T-helper 9 cell (primary cell): Measurements from ENCODE around the gene CRP.
"Not testable (repeated sequence)": the region's sequence is repeated elsewhere in the genome, so short reads cannot be mapped to it uniquely, and the experiment has no call there.

Experiments
- DNase-seq: peaks from one replicate; pipeline ENCODE4 v3.0.0-alpha.2; 2020

The CRP gene

GRCh38 chr1:159699246-159699645, 15.1 kb downstream of the CRP start:
- DNase-seq: no peak

GRCh38 chr1:159687511-159687910, 26.9 kb downstream of the CRP start:
- no peak for DNase-seq

GRCh38 chr1:159686599-159687299, 27.6 kb downstream of the CRP start:
- DNase-seq: no peak

GRCh38 chr1:159678939-159679338, 35.5 kb downstream of the CRP start:
- no peak for DNase-seq

- DNase-seq: no peak
Observed at GRCh38 chr1:159675046-159675445, 39.3 kb downstream of the CRP start.

- not testable (repeated sequence) for DNase-seq
Observed at GRCh38 chr1:159672390-159672789, 42.0 kb downstream of the CRP start.

GRCh38 chr1:159669338-159669737, 45.1 kb downstream of the CRP start:
- no peak for DNase-seq

GRCh38 chr1:159668739-159669138, 45.6 kb downstream of the CRP start:
- DNase-seq: no peak

GRCh38 chr1:159664247-159664646, 50.1 kb downstream of the CRP start:
- no peak for DNase-seq

- no peak for DNase-seq
Observed at GRCh38 chr1:159663552-159663951, 50.8 kb downstream of the CRP start.
